Endothelial cell of umbilical vein (primary cell): ENCODE data around the gene TOM1L2. TPM values are rescaled to one million over a fixed set of nuclear protein-coding genes. Genes with fewer than 3 reads are reported as not detected.

Experiments used
- BruUV-seq: library from RNA; stranded (reverse); fragments of 400-500 nt; replicated peaks from 2 replicates; lab custom pipeline; 2021; lab: Mats Ljungman, UMichigan
- CTCF ChIA-PET: fragments of 300-600, 350-600 bp; sonication (Branson Sonifier 250); formaldehyde crosslinking; loops from one replicate; lab custom pipeline; 2021; ENCODE audit warnings: antibody characterized with exemption, inconsistent platforms; lab: Charles Lee
- POLR2A ChIA-PET: fragments of 300-600, 350-600 bp; sonication (Branson Sonifier 250); formaldehyde crosslinking; loops from one replicate; lab custom pipeline; 2021; ENCODE audit warnings: antibody characterized with exemption, inconsistent platforms; lab: Charles Lee
- DNase-seq: peaks from one replicate; pipeline ENCODE4 v3.0.0-alpha.2; 2011; ENCODE audit warnings: low read depth, low spot score
- FAIRE-seq: peaks from 2 replicates; lab custom pipeline; 2011; peaks lifted over from hg19 to GRCh38; lab: Jason Lieb, UNC
- H2AFZ ChIP-seq: 2 replicates; pipeline ENCODE4 v1.6.0; 2012; ENCODE audit warnings: low read depth, low read length, control low read depth, inconsistent platforms
- H3K27ac ChIP-seq: 2 replicates; pipeline ENCODE4 v1.5.1; 2011; ENCODE audit warnings: low read depth, mild to moderate bottlenecking, control low read depth, low read length, moderate library complexity; ENCODE audit not compliant: insufficient read depth
- H3K27me3 ChIP-seq, 2 experiments: 2 replicates each; pipeline versions ENCODE4 v1.6.0 to v1.6.1; 2011; ENCODE audit warnings: low read length in 2 of 2, mixed read lengths in 1 of 2; ENCODE audit not compliant: control insufficient read depth in 2 of 2, insufficient read depth in 2 of 2
- H3K36me3 ChIP-seq, 2 experiments: 2 replicates in 1 of 2; 3 replicates in 1 of 2; pipeline ENCODE4 v1.5.1; 2011; ENCODE audit warnings: low read length in 2 of 2, mild to moderate bottlenecking in 1 of 2, moderate library complexity in 1 of 2; ENCODE audit not compliant: control insufficient read depth in 2 of 2, insufficient read depth in 2 of 2; ENCODE audit errors: extremely low read depth in 1 of 2
- H3K4me1 ChIP-seq: 3 replicates; pipeline ENCODE4 v1.5.1; 2011; ENCODE audit warnings: mild to moderate bottlenecking, low read length; ENCODE audit not compliant: control insufficient read depth, insufficient read depth; ENCODE audit errors: extremely low read depth
- H3K4me2 ChIP-seq: 2 replicates; pipeline ENCODE4 v1.6.1; 2011; ENCODE audit warnings: low read length, control low read depth, mixed read lengths; ENCODE audit not compliant: insufficient read depth
- H3K4me3 ChIP-seq, 3 experiments: fragments of 200-600 bp in 1 of 3; sonication (generic), shearing (Covaris generic) in 1 of 3; replicated peaks in 1 of 3; 2 replicates each; pipeline ENCODE4 v1.5.1; 2011 to 2016; ENCODE audit warnings: control low read depth in 3 of 3, low read length in 3 of 3, mild to moderate bottlenecking in 2 of 3, inconsistent platforms in 1 of 3, low read depth in 1 of 3, moderate library complexity in 1 of 3; ENCODE audit not compliant: insufficient read depth in 1 of 3
- H3K79me2 ChIP-seq: 2 replicates; pipeline ENCODE4 v1.6.0; 2012; ENCODE audit warnings: low read length, inconsistent platforms; ENCODE audit not compliant: control insufficient read depth, insufficient read depth
- H3K9ac ChIP-seq: replicated peaks from 2 replicates; pipeline ENCODE3; 2011; ENCODE audit warnings: low read length, control low read depth; ENCODE audit not compliant: insufficient read depth; ENCODE audit errors: extremely low read depth
- H3K9me1 ChIP-seq: replicated peaks from 3 replicates; pipeline ENCODE4 v1.6.0; 2011; ENCODE audit warnings: mild to moderate bottlenecking, low read length; ENCODE audit not compliant: control insufficient read depth, insufficient read depth; ENCODE audit errors: extremely low read depth
- H3K9me3 ChIP-seq: replicated peaks from 2 replicates; pipeline ENCODE4 v1.5.1; 2012; ENCODE audit warnings: low read length, inconsistent platforms; ENCODE audit not compliant: control insufficient read depth, insufficient read depth
- H4K20me1 ChIP-seq: replicated peaks from 2 replicates; pipeline ENCODE3; 2011; ENCODE audit warnings: mild to moderate bottlenecking, low read length; ENCODE audit not compliant: control insufficient read depth, insufficient read depth; ENCODE audit errors: extremely low read depth
- EZH2 ChIP-seq: IDR thresholded peaks from 2 replicates; pipeline ENCODE4 v1.6.1; 2012; ENCODE audit warnings: borderline replicate concordance, low read depth, mild to moderate bottlenecking, moderate library complexity, low read length, inconsistent platforms; ENCODE audit not compliant: severe bottlenecking
- FOS ChIP-seq: IDR thresholded peaks from 2 replicates; pipeline ENCODE4 v1.6.1; 2011; ENCODE audit warnings: mild to moderate bottlenecking, low read length, moderate library complexity, borderline replicate concordance; ENCODE audit not compliant: insufficient read depth
- GATA2 ChIP-seq: IDR thresholded peaks from 2 replicates; pipeline ENCODE4 v1.7.0; 2011; ENCODE audit warnings: low read depth, mild to moderate bottlenecking, moderate library complexity, mixed read lengths, low read length; ENCODE audit not compliant: insufficient read length, insufficient read depth
- JUN ChIP-seq: IDR thresholded peaks from 2 replicates; pipeline ENCODE4 v1.6.1; 2011; ENCODE audit warnings: borderline replicate concordance, low read depth; ENCODE audit not compliant: insufficient read length, insufficient read depth
- MAX ChIP-seq: IDR thresholded peaks from 2 replicates; pipeline ENCODE4 v1.6.1; 2011; ENCODE audit not compliant: insufficient read depth, insufficient read length
- MYC ChIP-seq: IDR thresholded peaks from one replicate; pipeline ENCODE4 v1.6.1; 2011; ENCODE audit warnings: mild to moderate bottlenecking, low read depth, low read length
- POLR2A ChIP-seq: IDR thresholded peaks from 2 replicates; pipeline ENCODE4 v1.6.1; 2012; ENCODE audit warnings: low read depth, mild to moderate bottlenecking, control low read depth, low read length
- POLR2AphosphoS5 ChIP-seq: IDR thresholded peaks from 2 replicates; pipeline ENCODE4 v1.6.1; 2012; ENCODE audit warnings: low read depth, mild to moderate bottlenecking, control low read depth, low read length, moderate library complexity; ENCODE audit not compliant: insufficient read depth
- dilution Hi-C: fragments of 300-500 bp; cut with MboI; formaldehyde crosslinking; loops from one replicate; pipeline ENCODE4 v1.15.0; 2019; ENCODE audit warnings: low sequenced_read_pairs; ENCODE audit not compliant: extremely low pct_ligation_motif_present
- intact Hi-C: fragments of 100-400 bp; cut with micrococcal nuclease; formaldehyde crosslinking; loops from one replicate; pipeline ENCODE4 v1.10.0; 2022
- polyA plus RNA-seq, 4 experiments: library from polyadenylated mRNA; depleted of rRNA in 3 of 4; stranded (reverse) in 3 of 4; unstranded in 1 of 4; fragments of >200 nt; gene quantifications; 2 replicates each; pipeline versions ENCODE4 v1.2.1 to v1.2.3, GENCODE V29; 2011 to 2012; ENCODE audit warnings: missing spikeins in 1 of 4
- total RNA-seq: library from RNA; stranded (reverse); gene quantifications from 2 replicates; pipeline ENCODE4 v1.2.3, GENCODE V29; 2021
- TF ChIP-seq, protein P1 (sequence below), 2 donors: IDR thresholded peaks; 1 replicate in 1 of 2; 2 replicates in 1 of 2; pipeline ENCODE4 v1.5.1; 2011; ENCODE audit warnings: low read length in 2 of 2, mild to moderate bottlenecking in 2 of 2, moderate library complexity in 2 of 2, control low read depth in 1 of 2, inconsistent platforms in 1 of 2, low read depth in 1 of 2; ENCODE audit not compliant: insufficient read depth in 1 of 2; ENCODE audit errors: extremely low read depth in 1 of 2

The TOM1L2 gene
- total and polyA plus RNA-seq, 2 donors (not counting 3 experiments of a cell fraction or from before 2014, with no cell fraction given), result 31.7 to 37.6 TPM

GRCh38 chr17:17855976-17856375 lies 116.2 kb downstream of the TOM1L2 start:
- no peaks in the 10 kb centered on the region for H3K4me1 ChIP-seq
- POLR2A ChIA-PET, result no interaction called here
- no peak overlapping the region for H3K27ac ChIP-seq
- no peak for DNase-seq
- no peak overlapping the region for H3K4me3 ChIP-seq
- no peaks in the 10 kb centered on the region for H3K27me3 ChIP-seq
- H3K9me1 ChIP-seq, result no peaks in the 10 kb centered on the region
- intact Hi-C loops (no loop called here), dilution Hi-C loops (no loop called here)
- no peak overlapping the region for H2AFZ ChIP-seq
- H4K20me1 ChIP-seq, result no peaks in the 10 kb centered on the region
- H3K9me3 ChIP-seq, result no peaks in the 10 kb centered on the region
- BruUV-seq, result no TSS peak
- no peaks in the 10 kb centered on the region for H3K79me2 ChIP-seq
- no peak overlapping the region for H3K9ac ChIP-seq
- no peak for FAIRE-seq
- CTCF ChIA-PET, result interaction anchor here (1.1 kb wide), 1 partner anchor 14 kb away, joined by 3 read pairs; no protein-coding TSS in a partner anchor
- H3K36me3 ChIP-seq, result peaks cover 0 to under 1% of the 10 kb centered on the region in 2 experiments
- H3K4me2 ChIP-seq, result no peak overlapping the region
- TF ChIP-seq MAX (no peak), JUN (no peak), POLR2A (no peak), POLR2AphosphoS5 (no peak), MYC (no peak), EZH2 (no peak), FOS (no peak), GATA2 (no peak)
- TF ChIP-seq, protein P1, sequence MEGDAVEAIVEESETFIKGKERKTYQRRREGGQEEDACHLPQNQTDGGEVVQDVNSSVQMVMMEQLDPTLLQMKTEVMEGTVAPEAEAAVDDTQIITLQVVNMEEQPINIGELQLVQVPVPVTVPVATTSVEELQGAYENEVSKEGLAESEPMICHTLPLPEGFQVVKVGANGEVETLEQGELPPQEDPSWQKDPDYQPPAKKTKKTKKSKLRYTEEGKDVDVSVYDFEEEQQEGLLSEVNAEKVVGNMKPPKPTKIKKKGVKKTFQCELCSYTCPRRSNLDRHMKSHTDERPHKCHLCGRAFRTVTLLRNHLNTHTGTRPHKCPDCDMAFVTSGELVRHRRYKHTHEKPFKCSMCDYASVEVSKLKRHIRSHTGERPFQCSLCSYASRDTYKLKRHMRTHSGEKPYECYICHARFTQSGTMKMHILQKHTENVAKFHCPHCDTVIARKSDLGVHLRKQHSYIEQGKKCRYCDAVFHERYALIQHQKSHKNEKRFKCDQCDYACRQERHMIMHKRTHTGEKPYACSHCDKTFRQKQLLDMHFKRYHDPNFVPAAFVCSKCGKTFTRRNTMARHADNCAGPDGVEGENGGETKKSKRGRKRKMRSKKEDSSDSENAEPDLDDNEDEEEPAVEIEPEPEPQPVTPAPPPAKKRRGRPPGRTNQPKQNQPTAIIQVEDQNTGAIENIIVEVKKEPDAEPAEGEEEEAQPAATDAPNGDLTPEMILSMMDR (IDR thresholded peaks at IDR 0.05; ENCODE audit: extremely low read depth in 1 of 2, insufficient read depth in 1 of 2, low read depth in 1 of 2, low read length in 2 of 2), result no peak
